NCI-H446 treated with DMSO at 0.1 percent for 48 hours (cell line): Measurements from ENCODE around the gene MARVELD1.

ENCODE experiments used
- DNase-seq: peaks from one replicate; lab custom pipeline; 2025; lab: John Stamatoyannopoulos, UW

MARVELD1 gene

DNA sequence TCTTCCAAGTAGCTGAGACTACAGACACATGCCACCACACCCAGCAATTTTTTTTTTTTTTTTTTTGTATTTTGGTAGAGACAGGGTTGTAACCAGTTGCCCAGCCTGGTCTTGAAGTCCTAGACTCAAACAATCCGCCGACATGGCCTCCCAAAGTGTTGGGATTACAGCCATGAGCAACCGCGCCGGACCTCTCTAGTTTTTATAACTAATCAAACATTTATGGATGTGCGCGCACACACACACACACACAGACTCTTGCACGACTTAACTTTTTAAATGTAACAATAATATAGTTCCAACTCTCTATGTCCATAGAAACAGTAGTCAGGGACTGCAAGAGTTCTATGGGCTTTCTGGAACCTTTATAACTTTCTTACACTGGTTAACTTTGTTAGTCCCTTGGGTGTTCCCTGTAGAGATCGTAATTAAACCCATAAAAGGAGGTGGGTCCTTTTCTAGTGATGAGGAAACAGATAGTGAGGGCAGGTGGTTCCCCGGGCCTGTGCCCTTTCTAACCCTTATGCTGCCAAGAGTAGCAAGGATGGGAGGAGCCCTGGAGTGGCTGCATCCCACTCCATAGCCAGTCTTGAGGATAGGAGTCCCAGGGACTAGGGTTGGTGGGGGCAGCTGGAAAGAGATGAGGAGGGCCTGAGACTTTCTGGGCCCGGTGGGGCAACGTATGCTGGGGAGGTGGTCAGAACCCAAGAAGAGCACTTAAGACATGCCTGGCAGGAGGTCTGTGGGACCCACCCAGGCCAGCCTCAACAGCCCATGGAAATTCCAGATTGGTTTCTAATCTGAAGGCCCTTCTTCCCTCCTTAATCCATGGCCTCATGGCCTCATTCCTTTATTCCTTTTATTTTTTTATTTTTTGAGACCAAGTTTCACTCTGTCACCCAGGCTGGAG, 8.6 kb downstream of the MARVELD1 start:
- no peak for DNase-seq

DNA sequence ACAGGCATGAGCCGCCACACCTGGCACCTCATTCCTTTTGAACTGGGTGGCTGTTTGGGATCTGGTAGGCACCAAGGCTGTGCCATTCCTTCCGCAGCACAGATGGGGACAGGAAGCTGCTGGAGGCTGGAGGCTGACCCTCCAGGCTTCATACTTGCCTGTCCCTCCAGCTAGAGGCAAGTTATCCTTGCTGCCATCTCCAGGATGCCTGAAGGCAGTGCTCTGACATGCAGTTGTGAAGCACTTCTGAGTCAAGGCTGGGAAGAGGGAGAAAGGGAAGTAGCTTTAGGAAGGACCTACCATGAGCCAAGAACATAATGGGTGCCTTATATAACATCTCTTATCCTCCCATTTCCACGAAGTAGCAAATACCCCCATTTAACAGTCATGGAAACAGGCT, 9.5 kb downstream of the MARVELD1 start:
- no peak for DNase-seq

- no peak for DNase-seq
These were observed 10.9 kb downstream of the MARVELD1 start for GRCh38 chr10:97724341-97724941.

- no peak for DNase-seq
These were observed 13.2 kb downstream of the MARVELD1 start for GRCh38 chr10:97726636-97727178.

DNA sequence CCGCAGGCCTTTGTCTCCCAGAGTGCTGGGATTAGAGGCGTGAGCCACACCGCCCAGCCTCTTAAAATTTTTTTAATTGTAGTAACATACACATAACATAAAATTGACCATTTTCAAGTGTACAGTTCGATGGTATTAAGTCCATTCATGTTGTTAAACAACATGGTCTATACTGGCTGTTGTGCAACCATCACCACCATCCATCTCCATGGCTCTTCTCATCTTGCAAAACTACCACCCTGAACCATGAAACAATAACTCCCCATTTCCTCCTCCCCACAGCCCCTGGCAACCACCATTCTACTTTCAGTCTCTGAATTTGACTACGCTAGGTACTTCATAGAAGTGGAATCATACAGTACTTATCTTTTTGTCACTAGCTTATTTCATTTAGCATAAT, 15.5 kb downstream of the MARVELD1 start:
- no peak for DNase-seq

GRCh38 chr10:97731346-97732051, 18.0 kb downstream of the MARVELD1 start:
- peak; percentile 8 for DNase-seq

- no peak for DNase-seq
These were observed 18.5 kb downstream of the MARVELD1 start for GRCh38 chr10:97732052-97732359.

DNA sequence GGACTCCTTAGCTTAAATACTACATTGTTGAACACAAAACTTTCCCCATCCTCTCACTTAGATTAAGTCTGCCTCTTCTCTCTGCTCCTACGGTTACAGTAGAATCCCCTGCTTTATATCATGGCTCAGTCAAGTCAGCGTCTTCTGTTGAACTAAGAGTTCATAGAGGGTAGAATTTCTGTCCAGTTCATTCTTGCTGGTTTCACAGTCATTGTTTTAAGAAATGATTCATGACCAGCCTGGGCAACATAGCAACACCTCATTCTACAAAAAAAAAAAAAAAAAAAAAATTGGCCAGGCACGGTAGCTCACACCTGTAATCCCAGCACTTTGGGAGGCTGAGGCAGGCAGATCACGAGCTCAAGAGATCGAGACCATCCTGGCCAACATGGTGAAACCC, 19.7 kb downstream of the MARVELD1 start:
- no peak for DNase-seq

- DNase-seq, result no peak
These were observed 20.5 kb downstream of the MARVELD1 start for GRCh38 chr10:97734021-97734420.

- no peak for DNase-seq
These were observed 22.9 kb downstream of the MARVELD1 start for GRCh38 chr10:97736403-97736901.

- DNase-seq, result peak; percentile 67
These were observed 23.6 kb downstream of the MARVELD1 start, which contains the start of gene ZFYVE27 for GRCh38 chr10:97736902-97737769. Gene ZFYVE27 (plus strand): TSS chr10:97737128. CDS start chr10:97738478, 1,350 bp downstream.

DNA sequence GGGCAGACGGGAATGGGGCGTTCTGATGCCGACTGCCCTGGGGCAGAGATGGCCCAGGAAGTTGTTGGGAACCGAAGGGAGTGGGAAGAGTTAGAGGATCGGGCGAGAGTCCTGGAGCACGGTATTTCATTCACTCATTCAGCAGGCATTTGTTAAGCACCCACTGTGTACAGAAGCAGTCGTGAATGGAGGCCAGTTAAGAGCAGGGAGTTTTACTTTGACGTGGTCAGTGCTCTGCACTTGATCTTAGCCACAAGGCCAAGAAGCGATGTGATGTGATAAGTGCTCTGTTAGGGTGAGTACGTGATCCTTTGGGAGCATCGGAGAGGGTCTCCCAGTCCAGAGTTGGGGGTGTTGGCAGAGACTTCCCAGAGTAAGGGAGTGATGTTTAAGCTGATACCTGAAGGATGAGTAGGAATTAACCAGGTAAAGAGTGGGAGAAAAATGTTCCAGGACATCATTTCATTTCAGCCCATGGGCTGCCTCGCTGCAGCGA, 24.3 kb downstream of the MARVELD1 start:
- DNase-seq, result no peak

- DNase-seq, result no peak
These were observed 25.1 kb downstream of the MARVELD1 start for GRCh38 chr10:97738616-97739015.

DNA sequence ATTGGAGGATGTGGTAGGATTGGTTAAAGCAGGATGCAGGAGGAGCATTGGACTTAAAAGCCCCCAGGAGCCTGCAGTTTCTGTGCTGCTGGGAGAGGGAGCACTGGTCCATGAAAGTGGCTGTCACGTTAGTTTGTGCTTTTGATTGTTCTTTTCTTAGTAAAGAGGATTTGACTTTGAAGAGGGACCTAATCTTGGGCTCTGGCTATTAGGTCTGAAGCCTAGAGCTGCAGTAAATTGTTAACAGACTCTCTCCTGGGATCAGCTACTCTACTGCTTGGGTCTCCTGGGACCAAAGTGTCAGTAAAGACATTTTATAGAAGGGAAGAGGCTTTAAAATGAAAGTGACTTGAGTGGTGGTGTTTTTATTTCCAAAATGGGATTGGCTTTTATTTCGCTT, 27.1 kb downstream of the MARVELD1 start:
- no peak for DNase-seq

DNA sequence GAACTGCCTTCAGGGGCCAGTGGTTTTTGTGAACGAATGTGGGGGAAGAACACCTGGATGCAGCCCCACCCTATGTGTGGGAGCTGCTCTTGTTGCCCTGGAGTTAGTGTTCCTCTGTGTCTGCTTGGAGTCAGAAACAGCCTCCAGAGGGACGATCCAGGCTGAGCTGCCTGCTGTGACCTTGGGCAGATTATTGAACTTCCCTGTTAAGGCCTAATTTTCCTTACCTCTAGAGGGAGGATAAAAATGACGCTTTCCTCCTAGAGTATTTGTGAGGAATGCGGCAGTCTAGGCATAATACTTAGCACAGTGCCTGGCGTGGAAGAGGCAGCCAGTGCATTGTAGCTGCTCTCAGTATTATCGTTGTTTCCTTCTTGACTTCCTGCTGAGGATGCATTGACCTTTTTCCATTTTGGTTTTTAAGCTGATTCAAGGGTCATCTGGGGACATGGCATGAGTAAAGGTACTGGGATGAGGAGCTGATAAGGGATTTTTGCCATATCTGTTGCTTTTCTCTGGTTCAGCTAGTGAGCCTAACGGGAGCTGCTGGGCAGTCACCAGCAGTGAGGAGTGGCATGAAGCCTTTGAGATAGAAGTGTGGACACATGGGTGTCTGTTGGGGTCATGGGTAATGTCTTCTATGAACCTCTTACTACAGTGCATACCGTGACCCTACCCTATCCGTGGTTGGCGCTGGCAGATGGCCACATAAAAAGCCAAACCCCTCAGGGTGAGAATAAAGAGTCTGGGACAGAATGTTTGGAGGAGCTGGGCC, 29.8 kb downstream of the MARVELD1 start:
- no peak for DNase-seq

DNA sequence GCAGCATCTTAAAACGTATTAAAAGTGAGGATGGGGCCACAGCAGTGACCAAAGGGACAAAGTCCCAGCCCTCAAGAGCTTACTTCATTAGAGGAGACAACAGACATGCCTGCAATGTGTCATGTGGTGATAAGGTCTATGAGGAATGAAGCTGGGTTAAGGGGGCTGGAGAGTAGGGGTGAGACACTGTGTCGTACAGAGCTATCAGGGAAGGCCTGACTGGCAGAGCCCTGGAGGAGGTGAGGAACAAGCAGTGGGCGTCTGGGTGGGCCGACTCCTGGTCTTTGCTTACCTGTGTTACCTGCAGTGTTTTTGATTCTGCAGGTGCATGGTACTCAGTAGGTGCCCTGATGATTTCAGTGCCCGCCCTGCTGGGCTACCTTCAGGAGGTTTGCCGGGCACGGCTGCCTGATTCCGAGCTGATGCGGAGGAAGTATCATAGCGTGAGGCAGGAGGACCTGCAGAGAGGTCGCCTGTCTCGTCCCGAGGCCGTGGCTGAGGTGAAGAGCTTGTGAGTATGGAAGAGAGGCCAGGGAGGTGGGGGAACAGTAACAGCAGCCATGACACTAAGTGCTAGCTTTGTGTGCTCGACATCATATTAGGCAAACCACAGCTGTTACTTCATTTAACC, 31.0 kb downstream of the MARVELD1 start:
- DNase-seq, result no peak

DNA sequence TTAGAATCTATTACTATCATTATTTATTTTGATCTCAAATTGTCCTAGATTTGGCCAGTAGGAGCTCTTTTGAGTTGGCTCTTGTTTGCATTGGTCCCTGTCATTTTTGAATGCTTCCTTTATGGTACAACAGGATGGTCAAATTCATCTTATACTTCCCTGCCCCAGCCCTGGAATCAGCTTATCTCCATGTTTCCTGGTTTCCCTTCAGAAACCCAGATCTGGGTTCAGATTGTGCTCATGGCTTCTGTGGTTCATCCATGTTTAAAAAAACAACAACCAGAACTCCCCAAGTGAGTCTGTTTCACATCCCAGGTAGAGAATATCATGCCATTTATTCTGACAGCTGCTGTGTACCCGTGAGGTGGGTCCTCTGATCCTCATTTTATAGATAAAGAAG, 34.0 kb downstream of the MARVELD1 start:
- no peak for DNase-seq

DNA sequence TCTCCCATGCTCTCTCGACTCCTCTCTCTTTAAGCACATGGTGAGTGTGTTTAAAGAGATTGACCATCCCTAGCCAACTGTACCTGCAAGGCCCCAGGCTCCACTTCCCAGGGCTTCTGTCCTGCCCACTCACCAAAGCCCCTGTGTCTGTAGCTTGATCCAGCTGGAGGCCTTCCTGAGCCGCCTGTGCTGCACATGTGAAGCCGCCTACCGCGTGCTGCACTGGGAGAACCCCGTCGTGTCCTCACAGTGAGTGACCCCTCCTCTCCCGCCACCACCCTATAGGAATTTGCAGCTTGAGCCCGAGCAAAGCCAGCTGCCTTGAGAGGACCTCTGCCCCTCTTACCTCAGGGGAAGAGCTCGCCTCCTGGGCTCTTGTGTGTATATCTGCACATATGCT, 34.6 kb downstream of the MARVELD1 start:
- no peak for DNase-seq

GRCh38 chr10:97752956-97753355, 39.4 kb downstream of the MARVELD1 start:
- DNase-seq, result no peak

DNA sequence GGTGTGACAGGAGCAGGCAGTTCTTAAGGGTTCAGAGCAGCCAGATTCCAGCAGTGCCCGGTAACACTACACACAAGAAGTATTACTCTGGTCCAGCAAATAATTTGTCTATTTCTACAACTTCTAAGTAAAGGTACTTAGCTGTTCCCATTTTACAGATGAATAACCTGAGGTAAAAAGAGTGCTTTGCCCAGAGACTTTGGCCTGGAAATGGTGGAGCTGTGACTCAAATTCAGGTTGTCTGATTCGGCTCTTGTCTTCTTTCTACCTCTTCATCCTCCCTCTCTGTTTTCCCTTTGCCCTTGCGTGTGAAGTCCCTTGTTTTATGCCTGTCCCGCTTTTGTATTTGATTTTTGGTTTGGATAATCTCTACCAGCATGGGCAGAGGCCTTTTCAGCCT, 41.2 kb downstream of the MARVELD1 start:
- no peak for DNase-seq
